RCC 7860 (cell line): ENCODE results near the gene OPN1MW2.
"Not testable (repeated sequence)": the region's sequence is repeated elsewhere in the genome, so short reads cannot be mapped to it uniquely, and the experiment has no call there.

ENCODE experiments used
- DNase-seq: peaks from one replicate; pipeline ENCODE4 v3.0.0-alpha.2; 2015; ENCODE audit warnings: low spot score
- FAIRE-seq: peaks from 2 replicates; lab custom pipeline; 2012; peaks lifted over from hg19 to GRCh38; lab: Jason Lieb, UNC

Gene OPN1MW2

GRCh38 chrX:154219456-154219855, at the start of gene OPN1MW2:
TSS of gene OPN1MW2 (plus strand) at chrX:154219756. CDS start at chrX:154219816, 60 bp downstream.
- not testable (repeated sequence) for DNase-seq, FAIRE-seq

- not testable (repeated sequence) for DNase-seq, FAIRE-seq
Measured at GRCh38 chrX:154172535-154172943, 47.0 kb upstream of the OPN1MW2 start.

GRCh38 chrX:154174356-154174755, 45.2 kb upstream of the OPN1MW2 start:
- FAIRE-seq = not testable (repeated sequence)

DNA sequence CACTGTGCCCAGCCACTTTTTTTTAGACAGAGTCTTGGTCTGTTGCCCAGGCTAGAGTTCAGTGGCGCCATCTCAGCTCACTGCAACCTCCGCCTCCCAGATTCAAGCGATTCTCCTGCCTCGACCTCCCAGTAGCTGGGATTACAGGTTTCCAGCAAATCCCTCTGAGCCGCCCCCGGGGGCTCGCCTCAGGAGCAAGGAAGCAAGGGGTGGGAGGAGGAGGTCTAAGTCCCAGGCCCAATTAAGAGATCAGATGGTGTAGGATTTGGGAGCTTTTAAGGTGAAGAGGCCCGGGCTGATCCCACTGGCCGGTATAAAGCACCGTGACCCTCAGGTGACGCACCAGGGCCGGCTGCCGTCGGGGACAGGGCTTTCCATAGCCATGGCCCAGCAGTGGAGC, 37.3 kb upstream of the OPN1MW2 start, which contains the start of gene OPN1MW:
OPN1MW (plus strand) TSS at position 301 of the 400 bp plus-strand sequence; CDS start at position 383, 82 bp downstream.
- not testable (repeated sequence) for DNase-seq, FAIRE-seq

More at GRCh38 chrX:154174356-154174755, 45.2 kb upstream of the OPN1MW2 start:
- DNase-seq = not testable (repeated sequence)

- FAIRE-seq, DNase-seq: not testable (repeated sequence)
Measured at GRCh38 chrX:154183794-154184193, 35.8 kb upstream of the OPN1MW2 start.

DNA sequence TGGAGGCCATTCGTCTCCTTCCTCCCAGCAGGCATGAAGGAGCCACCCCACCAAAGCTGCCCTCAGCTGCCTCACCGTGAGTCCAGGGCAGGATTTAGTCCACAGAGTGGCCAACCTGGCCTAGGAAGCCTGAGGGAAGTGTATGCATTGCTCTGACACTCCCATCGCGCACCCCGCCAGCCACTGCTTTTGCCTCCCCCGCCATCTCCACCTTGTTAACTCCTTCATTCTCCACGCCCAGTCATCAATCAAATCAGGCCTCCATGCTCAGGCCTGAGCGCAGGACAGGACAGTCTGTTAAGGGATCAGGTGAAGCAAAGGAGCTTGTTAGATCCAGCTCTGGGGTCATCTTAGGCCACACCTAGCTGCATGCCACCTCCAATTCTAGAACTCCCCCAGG, 26.7 kb upstream of the OPN1MW2 start:
- not testable (repeated sequence) for DNase-seq, FAIRE-seq

GRCh38 chrX:154194316-154194715, 25.2 kb upstream of the OPN1MW2 start:
- not testable (repeated sequence) for DNase-seq, FAIRE-seq

DNA sequence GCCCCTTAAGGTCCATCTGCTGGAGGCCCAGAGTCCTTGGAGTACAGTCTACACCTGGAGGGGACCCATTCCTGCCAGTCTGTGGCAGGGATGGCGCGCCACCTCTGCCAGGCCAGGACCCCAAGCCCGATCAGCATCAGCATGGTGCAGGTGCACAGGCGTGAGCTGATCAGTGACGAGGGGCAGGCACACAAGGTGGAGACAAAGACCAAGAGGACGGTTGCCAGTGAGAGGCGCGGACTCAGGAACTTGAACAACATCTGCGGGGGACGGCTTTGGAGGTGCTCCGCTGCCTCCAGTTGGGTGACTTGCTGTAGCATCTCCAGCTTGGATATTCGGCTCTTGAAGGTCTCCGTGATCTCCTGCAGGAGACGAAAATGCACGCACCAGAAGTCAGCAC, 23.1 kb upstream of the OPN1MW2 start:
- not testable (repeated sequence) for DNase-seq, FAIRE-seq

- FAIRE-seq = peak; percentile 95
- DNase-seq = not testable (repeated sequence)
Measured at GRCh38 chrX:154209670-154210418, 9.7 kb upstream of the OPN1MW2 start.

DNA sequence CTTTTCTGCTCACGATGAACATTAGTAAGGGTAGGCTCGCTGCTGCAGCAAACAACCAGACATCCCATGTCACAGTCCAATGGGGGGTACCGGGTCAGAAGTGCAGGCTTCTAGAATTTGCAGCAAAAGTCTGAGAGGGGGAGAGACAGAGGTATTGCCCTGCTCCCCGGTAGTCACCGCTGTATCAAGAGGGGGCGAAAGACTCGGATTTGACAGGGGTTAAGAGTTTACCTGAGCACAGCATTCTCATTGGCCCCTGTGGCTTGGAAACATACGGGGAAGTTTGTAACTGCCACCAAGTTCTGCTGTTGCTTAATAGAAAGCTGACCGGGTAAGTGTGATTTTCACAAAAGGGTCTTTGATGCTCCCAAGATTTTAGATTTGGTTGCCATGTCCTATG, 8.5 kb upstream of the OPN1MW2 start:
- not testable (repeated sequence) for FAIRE-seq

DNA sequence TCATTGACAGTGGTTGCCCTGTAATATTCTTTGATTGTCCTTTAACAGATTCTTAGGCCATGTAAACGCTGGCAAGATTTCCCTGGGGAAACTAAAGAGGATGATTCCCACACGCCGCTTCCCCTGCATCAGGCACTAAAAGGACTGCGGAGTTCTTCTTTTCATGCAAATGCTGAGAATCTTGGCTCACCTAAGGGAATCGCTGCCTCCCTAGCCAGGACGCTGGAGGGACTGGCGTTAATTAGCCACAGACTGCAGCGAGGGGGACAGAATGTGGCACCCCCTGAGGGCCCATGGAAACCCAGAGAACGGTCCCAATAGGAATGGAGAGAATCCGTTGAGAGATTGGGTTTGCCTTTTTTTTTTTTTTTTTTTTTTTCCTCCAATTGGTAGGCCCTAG, 8.1 kb upstream of the OPN1MW2 start:
- FAIRE-seq, DNase-seq: not testable (repeated sequence)

More for the DNA sequence above, 8.5 kb upstream of the OPN1MW2 start:
- DNase-seq = not testable (repeated sequence)

DNA sequence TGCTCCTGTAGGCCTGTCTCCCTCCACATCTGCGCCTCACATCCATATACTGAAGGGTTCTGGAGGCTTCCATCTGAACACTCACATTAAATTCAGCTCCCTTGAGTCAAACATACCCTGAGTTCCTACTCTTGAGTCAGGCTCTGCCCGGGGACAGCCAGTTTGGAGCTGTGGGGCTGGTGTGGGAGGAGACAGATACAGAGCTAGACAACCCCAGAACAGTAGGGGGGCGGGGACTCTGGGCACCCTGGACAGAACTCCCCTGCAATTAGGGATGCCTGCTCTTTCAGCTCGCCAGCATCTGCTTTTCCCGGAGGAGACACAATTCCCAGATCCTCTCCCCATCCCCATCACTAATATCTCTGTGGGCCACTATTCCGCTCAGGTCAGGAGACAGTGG, 5.7 kb downstream of the OPN1MW2 start:
- not testable (repeated sequence) for FAIRE-seq, DNase-seq

DNA sequence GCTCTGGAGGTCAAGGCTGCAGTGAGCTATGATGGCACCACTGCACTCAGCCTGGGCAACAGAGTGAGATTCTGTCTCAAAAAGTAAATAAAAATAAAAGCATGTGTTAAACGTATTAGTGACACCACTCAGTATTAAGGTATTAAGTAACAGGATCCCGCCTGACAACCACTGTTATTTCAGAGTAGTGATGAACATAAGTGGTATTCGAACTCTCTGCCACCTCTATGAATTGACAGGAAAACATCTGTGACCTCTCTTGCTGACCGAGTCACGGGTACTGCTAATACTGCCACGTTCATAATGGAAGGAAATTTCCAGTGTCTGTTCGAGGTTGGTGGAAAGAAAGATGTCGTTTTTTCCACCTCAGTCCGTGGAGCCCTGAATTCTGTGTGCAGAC, 7.2 kb downstream of the OPN1MW2 start:
- not testable (repeated sequence) for FAIRE-seq, DNase-seq

DNA sequence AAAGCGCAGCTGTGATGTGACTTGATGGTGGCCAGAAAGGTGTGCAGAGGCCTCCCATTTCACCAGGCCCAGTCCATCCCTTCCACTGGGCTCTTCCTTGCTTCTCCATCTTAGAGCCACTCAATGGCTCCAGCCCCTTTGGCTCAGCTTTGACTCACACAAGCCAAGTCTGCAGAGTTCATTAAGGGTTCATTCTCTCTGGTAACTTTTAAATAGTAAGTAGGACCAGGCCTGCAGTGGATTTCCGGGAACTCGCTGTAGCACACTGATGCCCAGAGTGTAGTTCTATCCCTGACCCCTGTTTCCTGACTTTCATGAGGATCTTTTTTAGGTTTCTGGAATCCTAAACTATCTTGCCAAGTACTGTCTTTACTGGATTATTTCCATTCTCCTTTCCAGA, 11.9 kb downstream of the OPN1MW2 start:
- DNase-seq, FAIRE-seq: not testable (repeated sequence)

- DNase-seq, FAIRE-seq: not testable (repeated sequence)
Measured at GRCh38 chrX:154233620-154234019, 14.1 kb downstream of the OPN1MW2 start.

GRCh38 chrX:154238939-154239559, 19.5 kb downstream of the OPN1MW2 start:
- not testable (repeated sequence) for FAIRE-seq, DNase-seq

DNA sequence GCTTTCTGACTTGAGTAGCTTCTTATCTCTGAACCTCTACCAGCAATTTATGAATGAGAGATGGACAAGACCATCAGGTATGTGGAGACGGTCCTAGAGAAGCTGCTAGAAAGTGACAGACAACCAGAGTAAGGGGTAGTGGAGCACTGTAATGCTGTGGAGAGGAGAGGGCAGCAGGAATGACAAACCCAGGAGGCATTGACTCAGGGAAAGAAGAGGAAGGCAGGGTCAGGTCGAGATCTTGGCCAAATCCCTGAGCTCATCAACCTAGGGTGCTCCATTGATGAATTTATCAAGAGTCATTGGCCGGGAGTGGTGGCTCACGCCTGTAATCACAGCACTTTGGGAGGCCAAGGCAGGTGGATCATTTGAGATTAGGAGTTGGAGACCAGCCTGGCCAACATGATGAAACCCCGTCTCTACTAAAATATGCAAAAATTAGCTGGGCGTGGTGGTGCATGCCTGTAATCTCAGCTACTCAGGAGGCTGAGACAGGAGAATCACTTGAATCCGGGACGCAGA, 20.5 kb downstream of the OPN1MW2 start:
- not testable (repeated sequence) for FAIRE-seq
- peak; percentile 2 for DNase-seq

- DNase-seq = not testable (repeated sequence)
- peak; percentile 98 for FAIRE-seq
Measured at GRCh38 chrX:154247377-154248045, 28.0 kb downstream of the OPN1MW2 start.

- DNase-seq, FAIRE-seq: not testable (repeated sequence)
Measured at GRCh38 chrX:154248076-154248475, 28.5 kb downstream of the OPN1MW2 start.

DNA sequence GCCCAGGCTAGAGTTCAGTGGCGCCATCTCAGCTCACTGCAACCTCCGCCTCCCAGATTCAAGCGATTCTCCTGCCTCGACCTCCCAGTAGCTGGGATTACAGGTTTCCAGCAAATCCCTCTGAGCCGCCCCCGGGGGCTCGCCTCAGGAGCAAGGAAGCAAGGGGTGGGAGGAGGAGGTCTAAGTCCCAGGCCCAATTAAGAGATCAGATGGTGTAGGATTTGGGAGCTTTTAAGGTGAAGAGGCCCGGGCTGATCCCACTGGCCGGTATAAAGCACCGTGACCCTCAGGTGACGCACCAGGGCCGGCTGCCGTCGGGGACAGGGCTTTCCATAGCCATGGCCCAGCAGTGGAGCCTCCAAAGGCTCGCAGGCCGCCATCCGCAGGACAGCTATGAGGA, 37.7 kb downstream of the OPN1MW2 start, which contains the start of gene OPN1MW3:
OPN1MW3 (plus strand) TSS at position 301 of the 400 bp plus-strand sequence; CDS start at position 339, 38 bp downstream.
- not testable (repeated sequence) for DNase-seq, FAIRE-seq
